Islet of Langerhans (tissue), 1 donor: ENCODE results near the gene CA6.
"Not testable (repeated sequence)": the region's sequence is repeated elsewhere in the genome, so short reads cannot be mapped to it uniquely, and the experiment has no call there.

Source experiments
- FAIRE-seq: peaks from one replicate; lab custom pipeline; 2011; peaks lifted over from hg19 to GRCh38; lab: Jason Lieb, UNC

The CA6 gene

DNA sequence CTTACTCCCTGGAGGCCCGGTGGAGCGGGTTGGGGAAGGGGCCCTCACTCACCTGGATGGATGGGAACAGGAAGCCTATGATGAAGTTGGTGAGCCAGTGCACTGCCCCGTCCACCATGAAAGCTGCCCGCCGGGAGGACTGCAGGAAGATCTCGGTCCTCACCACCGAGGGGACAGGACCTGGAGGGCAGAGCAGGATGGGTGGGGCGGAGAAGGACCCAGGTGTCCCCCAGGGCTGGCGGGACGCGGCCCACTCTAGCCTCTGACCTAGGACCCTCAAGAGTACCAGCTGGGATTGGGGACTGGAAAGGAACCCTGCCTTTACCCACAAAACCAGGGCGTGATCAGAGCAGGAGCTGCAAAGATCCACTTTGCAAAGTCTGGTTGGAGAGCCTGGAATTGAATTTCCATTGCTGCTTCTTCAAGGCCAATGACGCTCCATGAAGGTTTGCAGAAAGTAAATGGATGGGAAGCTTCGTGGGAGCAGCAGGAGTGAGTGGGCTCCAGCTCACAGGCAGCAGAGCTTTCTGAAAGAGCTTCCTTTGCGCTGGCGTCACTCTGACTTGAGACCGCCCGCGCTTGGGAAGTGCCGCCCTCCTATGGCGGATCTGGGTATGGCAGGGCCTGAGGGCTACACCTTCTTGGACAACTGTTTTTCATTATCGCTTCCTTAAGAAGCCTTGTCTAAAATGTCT, 59.2 kb downstream of the CA6 start:
- FAIRE-seq = no peak

GRCh38 chr1:9005395-9005708, 59.7 kb downstream of the CA6 start:
- FAIRE-seq = no peak

DNA sequence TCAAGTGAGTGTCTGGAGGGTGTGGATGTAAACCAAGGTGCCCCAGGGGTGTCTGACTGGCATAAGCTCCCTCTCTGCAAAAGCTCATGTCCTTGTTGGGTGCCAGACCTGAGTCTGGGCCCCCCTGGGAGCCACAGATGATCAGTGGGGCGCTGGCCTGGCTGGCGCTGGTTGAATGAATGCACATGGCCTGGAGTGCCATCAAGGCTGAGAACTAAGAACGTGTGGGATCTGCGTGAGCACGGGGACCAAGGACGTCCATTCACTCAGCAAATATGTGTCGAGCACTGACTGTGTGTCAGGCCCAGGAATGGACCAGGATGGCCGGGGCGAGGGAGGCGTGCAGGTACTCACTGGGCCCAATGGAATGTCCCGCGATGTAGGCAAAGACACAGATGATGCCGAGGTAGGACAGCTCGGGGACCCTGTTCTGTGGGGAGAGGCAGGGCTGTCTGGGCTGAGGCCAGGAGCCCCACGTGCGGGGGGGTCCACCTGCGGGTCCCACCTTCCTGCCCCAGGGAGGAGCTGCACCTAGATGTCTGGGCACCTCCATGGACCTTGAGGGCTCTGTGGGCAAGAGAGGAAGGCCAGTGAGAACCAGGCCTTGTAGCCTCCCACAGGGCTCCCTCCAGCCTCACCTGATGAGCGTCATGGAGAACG, 61.4 kb downstream of the CA6 start:
- no peak for FAIRE-seq

- FAIRE-seq = no peak
These were observed 62.6 kb downstream of the CA6 start for GRCh38 chr1:9008236-9008635.

DNA sequence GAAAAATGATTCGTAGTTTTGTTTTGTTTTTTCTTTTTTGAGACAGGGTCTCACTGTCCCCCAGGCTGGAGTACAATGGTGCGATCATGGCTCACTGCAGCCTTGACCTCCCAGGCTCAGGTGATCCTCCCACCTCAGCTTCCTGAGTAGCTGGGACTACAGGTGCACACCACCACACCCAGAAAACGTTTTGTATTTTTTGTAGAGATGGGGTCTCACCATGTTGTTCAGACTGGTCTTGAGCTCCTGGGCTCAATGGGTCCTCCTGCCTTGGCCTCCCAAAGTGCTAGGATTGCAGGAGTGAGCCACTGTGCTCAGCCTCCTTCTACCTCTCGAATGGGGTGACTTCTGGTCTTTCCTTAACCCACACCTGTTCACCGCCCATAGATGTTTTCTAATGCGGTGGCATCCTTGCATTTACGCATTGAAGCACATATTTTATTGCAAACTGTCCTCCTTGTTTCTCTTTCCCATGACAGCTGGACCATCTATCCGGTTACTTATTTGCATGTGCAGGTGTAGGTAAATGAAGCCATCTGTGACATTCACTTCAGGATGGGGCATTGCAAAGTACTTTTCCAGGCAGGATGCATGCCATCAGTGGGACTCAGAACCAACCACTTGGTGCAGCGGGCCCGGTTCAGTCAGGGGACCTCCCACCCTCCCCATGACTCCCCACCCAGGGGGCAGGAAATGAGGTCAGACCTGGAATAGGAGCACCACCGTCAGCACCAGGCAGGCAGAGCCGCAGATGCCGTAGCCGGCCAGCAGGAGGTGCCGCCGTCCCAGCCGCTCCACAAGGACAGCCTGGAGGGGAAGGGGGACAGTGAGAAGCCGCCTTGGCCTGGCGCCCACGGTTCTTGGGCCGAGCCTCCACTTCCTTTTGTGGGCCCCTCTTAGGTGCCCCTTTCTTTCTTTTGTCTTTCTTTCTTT, 64.0 kb downstream of the CA6 start:
- no peak for FAIRE-seq

GRCh38 chr1:9010781-9011323, 65.2 kb downstream of the CA6 start:
- no peak for FAIRE-seq

GRCh38 chr1:9013819-9014218, 68.2 kb downstream of the CA6 start:
- FAIRE-seq = no peak

- no peak for FAIRE-seq
These were observed 69.1 kb downstream of the CA6 start for GRCh38 chr1:9014475-9015375.

DNA sequence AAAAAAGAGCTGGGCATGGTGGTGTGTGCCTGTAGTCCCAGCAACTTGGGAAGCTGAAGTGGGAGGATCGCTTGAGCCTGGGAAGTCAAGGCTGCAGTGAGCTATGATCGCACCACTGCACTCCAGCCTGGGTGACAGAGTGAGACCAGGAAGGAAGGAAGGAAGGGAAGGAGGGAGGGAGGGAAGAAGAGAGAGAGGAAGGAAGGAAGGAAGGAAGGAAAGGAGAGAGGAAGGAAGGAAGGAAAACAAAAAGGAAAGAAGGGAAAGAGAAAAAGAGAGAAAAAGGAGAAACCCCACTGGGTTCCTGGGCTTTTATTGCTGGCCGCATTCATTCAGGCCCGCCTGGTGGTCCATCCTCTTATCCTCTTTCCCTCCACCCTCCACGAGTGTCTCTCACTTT, 70.8 kb downstream of the CA6 start:
- no peak for FAIRE-seq

DNA sequence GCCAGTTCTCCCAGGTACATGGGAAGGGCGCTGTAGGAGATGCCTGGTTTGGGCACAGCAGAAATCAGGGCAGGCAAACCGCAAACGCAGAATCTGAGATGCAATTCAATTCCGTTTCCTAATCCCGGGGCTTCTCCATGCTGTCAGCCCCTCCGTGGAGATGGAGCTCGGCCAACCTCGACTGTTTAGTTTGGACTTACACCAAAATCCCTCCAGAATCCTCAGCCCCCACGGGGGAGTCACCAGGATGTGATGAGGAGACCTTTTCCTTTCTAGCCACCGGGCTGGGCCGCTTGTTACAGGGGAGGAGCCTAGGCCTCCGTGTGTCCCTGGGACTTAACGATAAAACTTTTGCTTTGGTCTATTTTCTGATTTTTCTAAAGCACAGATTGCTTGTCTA, 72.7 kb downstream of the CA6 start:
- FAIRE-seq = no peak

DNA sequence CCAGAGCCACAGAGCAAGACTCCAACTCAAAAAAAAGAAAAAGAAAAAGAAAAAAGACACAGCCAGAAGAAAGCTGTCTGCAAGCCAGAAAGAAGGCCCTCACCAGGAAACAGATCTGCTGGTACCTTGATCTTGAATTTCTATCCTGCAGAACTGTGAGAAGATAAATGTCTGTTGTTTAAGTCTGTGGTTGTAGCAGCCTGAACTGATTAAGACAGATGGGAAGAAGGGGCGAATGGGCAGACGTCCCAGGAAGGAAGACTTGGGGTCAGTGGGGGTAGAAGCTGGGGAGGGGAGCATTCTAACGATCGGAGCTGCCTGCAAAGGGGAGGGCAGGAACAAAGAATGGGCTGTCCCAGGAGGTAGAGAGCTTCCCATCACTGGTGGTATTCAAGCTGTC, 74.2 kb downstream of the CA6 start:
- no peak for FAIRE-seq

GRCh38 chr1:9020305-9020704, 74.6 kb downstream of the CA6 start:
- no peak for FAIRE-seq

GRCh38 chr1:9022026-9022738, 76.5 kb downstream of the CA6 start:
- not testable (repeated sequence) for FAIRE-seq

DNA sequence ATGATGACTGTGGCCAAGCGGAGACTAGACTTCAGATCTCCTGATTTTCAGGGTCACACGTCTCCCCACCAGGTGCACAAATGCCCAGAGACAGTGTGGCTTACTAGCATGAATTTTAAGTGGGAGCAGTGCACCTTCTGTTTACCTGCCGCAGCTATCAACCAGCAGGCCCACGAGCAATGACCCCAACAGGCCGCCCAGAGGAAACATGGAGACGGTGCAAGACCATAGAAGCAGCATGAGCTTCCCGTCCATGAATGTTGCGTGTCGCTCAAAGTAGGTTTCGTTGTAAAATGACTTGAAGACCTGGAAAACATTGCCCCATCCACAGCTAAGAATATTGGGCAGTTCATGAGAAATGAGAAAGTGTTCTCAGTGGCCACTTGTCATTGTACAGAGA, 77.1 kb downstream of the CA6 start:
- no peak for FAIRE-seq
